Right cardiac atrium (tissue), 5 donors: ENCODE measurements around the gene DGKD. TPM values are rescaled to one million over a fixed set of nuclear protein-coding genes. Genes with fewer than 3 reads are reported as not detected.
"Not testable (repeated sequence)": the region's sequence is repeated elsewhere in the genome, so short reads cannot be mapped to it uniquely, and the experiment has no call there.

ENCODE experiments used
- ATAC-seq, 2 donors: fragments of 200-7000 bp; cut with Tn5 transposase; one replicate each; pipeline versions ENCODE4 v1.8.0 to v1.9.1; 2020; ENCODE audit warnings: moderate library complexity in 2 of 2, mild to moderate bottlenecking in 1 of 2
- DNase-seq, 3 donors: peaks; one replicate each; pipeline ENCODE4 v3.0.0-alpha.2; 2020
- H3K27ac ChIP-seq: one replicate; pipeline ENCODE4 v1.5.1; 2013; ENCODE audit warnings: mild to moderate bottlenecking, low read length, control low read depth, moderate library complexity
- H3K27me3 ChIP-seq: one replicate; pipeline ENCODE4 v1.6.1; 2013; ENCODE audit not compliant: control insufficient read depth, insufficient read depth
- H3K4me1 ChIP-seq: one replicate; pipeline ENCODE4 v1.6.1; 2013; ENCODE audit warnings: low read length; ENCODE audit not compliant: control insufficient read depth, insufficient read depth
- H3K4me3 ChIP-seq: one replicate; pipeline ENCODE4 v1.5.1; 2013; ENCODE audit warnings: low read length, control low read depth
- H3K9me3 ChIP-seq: one replicate; pipeline ENCODE4 v1.6.1; 2013; ENCODE audit warnings: low read length; ENCODE audit not compliant: control insufficient read depth
- WGBS: extraction: QIAGEN DNeasy Blood & Tissue Kit; methylation state at CpG from one replicate; pipeline ENCODE4 v1.1.7; 2013; 5-methylcytosine and 5-hydroxymethylcytosine counted together
- intact Hi-C, 4 donors: fragments of 100-400 bp; cut with DNase I; formaldehyde crosslinking; loops; one replicate each; pipeline versions ENCODE4 v1.11.0 to v1.14.0; 2022 to 2023
- polyA plus RNA-seq: library from polyadenylated mRNA; stranded (reverse); fragments of 200-250 nt; gene quantifications from one replicate; pipeline ENCODE4 v1.2.3, GENCODE V29; 2013
- total RNA-seq, 4 donors: library from RNA; stranded (reverse); fragmentation: NEBNext Ultra II Directional; extraction: Animal tissue kit (Norgen Biotek cat#: 25700); gene quantifications; one replicate each; pipeline ENCODE4 v1.2.1, GENCODE V29; 2021
- donor health status: healthy with polysubstance abuse.
- donor health status: DM: no; HTN: yes; CAD: no.
- donor health status: DM: no; HTN: no; CAD: no.
- donor health status: DM: no; HTN: yes; CAD: no; lungs with severe emphysema.
- donor health status: DM: yes; HTN: yes; CAD: no.

DGKD gene
- total and polyA plus RNA-seq, 5 donors: 17.9 to 44.9 (median 34.5) TPM

- H3K27ac ChIP-seq: no peak overlapping the region
- ATAC-seq: no peak
- H3K4me3 ChIP-seq: no peak overlapping the region
- H3K27me3 ChIP-seq: no peaks in the 10 kb centered on the region
- H3K9me3 ChIP-seq: no peaks in the 10 kb centered on the region
- 72% methylated on average over 4 of the region's 4 CpGs for WGBS
- no peaks in the 10 kb centered on the region for H3K4me1 ChIP-seq
- no peak for DNase-seq
- intact Hi-C loops: no loop called here
Measured at GRCh38 chr2:233325256-233325655, 29.0 kb upstream of the DGKD start.

GRCh38 chr2:233325814-233326213 is 28.5 kb upstream of the DGKD start:
- Histone ChIP-seq H3K9me3 (no peaks in the 10 kb centered on the region), H3K4me1 (no peaks in the 10 kb centered on the region), H3K27ac (no peak overlapping the region), H3K4me3 (no peak overlapping the region), H3K27me3 (no peaks in the 10 kb centered on the region)
- DNase-seq (no peak), ATAC-seq (no peak)
- 79% methylated on average over 10 of the region's 10 CpGs for WGBS
- intact Hi-C loops: no loop called here

- Histone ChIP-seq H3K27me3 (no peaks in the 10 kb centered on the region), H3K9me3 (no peaks in the 10 kb centered on the region), H3K4me1 (no peaks in the 10 kb centered on the region), H3K27ac (no peak overlapping the region), H3K4me3 (no peak overlapping the region)
- no peak for ATAC-seq
- intact Hi-C loops: no loop called here
- 90% methylated on average over 8 of the region's 8 CpGs for WGBS
- no peak for DNase-seq
Measured at GRCh38 chr2:233326500-233326899, 27.8 kb upstream of the DGKD start.

GRCh38 chr2:233328922-233329321 is 25.4 kb upstream of the DGKD start:
- WGBS: 63% methylated on average over 4 of the region's 4 CpGs
- Histone ChIP-seq H3K27ac (no peak overlapping the region), H3K4me1 (no peaks in the 10 kb centered on the region), H3K27me3 (no peaks in the 10 kb centered on the region), H3K9me3 (no peaks in the 10 kb centered on the region), H3K4me3 (no peak overlapping the region)
- intact Hi-C loops: no loop called here
- DNase-seq (no peak), ATAC-seq (peak in 1 of 2 donors; percentile 41)

- no peaks in the 10 kb centered on the region for H3K27me3 ChIP-seq
- no peak overlapping the region for H3K27ac ChIP-seq
- DNase-seq: no peak
- intact Hi-C loops: no loop called here
- no peak overlapping the region for H3K4me3 ChIP-seq
- 59% methylated on average over 7 of the region's 7 CpGs for WGBS
- H3K4me1 ChIP-seq: no peaks in the 10 kb centered on the region
- ATAC-seq: peak; percentile 66 to 91
- H3K9me3 ChIP-seq: no peaks in the 10 kb centered on the region
Measured at GRCh38 chr2:233329489-233330135, 24.7 kb upstream of the DGKD start.

GRCh38 chr2:233331536-233331935 is 22.8 kb upstream of the DGKD start:
- intact Hi-C loops: no loop called here
- WGBS: 72% methylated on average over 15 of the region's 15 CpGs
- Histone ChIP-seq H3K27me3 (no peaks in the 10 kb centered on the region), H3K9me3 (no peaks in the 10 kb centered on the region), H3K4me3 (no peak overlapping the region), H3K27ac (no peak overlapping the region), H3K4me1 (no peaks in the 10 kb centered on the region)
- ATAC-seq: peak; percentile 29 to 58
- peak; percentile 43 to 74 (median 65) for DNase-seq

GRCh38 chr2:233332125-233332524 is 22.2 kb upstream of the DGKD start:
- no peaks in the 10 kb centered on the region for H3K9me3 ChIP-seq
- intact Hi-C loops: no loop called here
- DNase-seq (no peak), ATAC-seq (no peak)
- no peaks in the 10 kb centered on the region for H3K27me3 ChIP-seq
- H3K4me1 ChIP-seq: no peaks in the 10 kb centered on the region
- WGBS: 82% methylated on average over 4 of the region's 4 CpGs
- H3K4me3 ChIP-seq: no peak overlapping the region
- no peak overlapping the region for H3K27ac ChIP-seq

- Histone ChIP-seq H3K27me3 (no peaks in the 10 kb centered on the region), H3K27ac (no peak overlapping the region), H3K4me3 (no peak overlapping the region), H3K9me3 (no peaks in the 10 kb centered on the region), H3K4me1 (no peaks in the 10 kb centered on the region)
- 90% methylated on average over 11 of the region's 11 CpGs for WGBS
- no peak for ATAC-seq
- DNase-seq: no peak
- intact Hi-C loops: no loop called here
Measured at GRCh38 chr2:233334915-233335314, 19.4 kb upstream of the DGKD start.

- 93% methylated on average over 13 of the region's 13 CpGs for WGBS
- H3K9me3 ChIP-seq, H3K27ac ChIP-seq, H3K27me3 ChIP-seq, DNase-seq, H3K4me3 ChIP-seq, ATAC-seq, intact Hi-C loops, H3K4me1 ChIP-seq: not testable (repeated sequence)
Measured at GRCh38 chr2:233336091-233336490, 18.2 kb upstream of the DGKD start.

GRCh38 chr2:233336541-233336940 is 17.8 kb upstream of the DGKD start:
- Histone ChIP-seq H3K9me3 (no peaks in the 10 kb centered on the region), H3K4me3 (no peak overlapping the region), H3K27ac (no peak overlapping the region), H3K4me1 (no peaks in the 10 kb centered on the region), H3K27me3 (no peaks in the 10 kb centered on the region)
- DNase-seq (no peak), ATAC-seq (no peak)
- intact Hi-C loops: no loop called here
- WGBS: 93% methylated on average over 5 of the region's 5 CpGs

GRCh38 chr2:233338046-233338445 is 16.2 kb upstream of the DGKD start:
- Histone ChIP-seq H3K9me3 (no peaks in the 10 kb centered on the region), H3K27me3 (no peaks in the 10 kb centered on the region), H3K4me3 (no peak overlapping the region), H3K4me1 (no peaks in the 10 kb centered on the region), H3K27ac (no peak overlapping the region)
- 71% methylated on average over 5 of the region's 5 CpGs for WGBS
- DNase-seq (no peak), ATAC-seq (no peak)
- intact Hi-C loops: no loop called here

- no peak overlapping the region for H3K4me3 ChIP-seq
- no peak overlapping the region for H3K27ac ChIP-seq
- 87% methylated on average over 3 of the region's 3 CpGs for WGBS
- no peaks in the 10 kb centered on the region for H3K27me3 ChIP-seq
- DNase-seq (no peak), ATAC-seq (no peak)
- no peaks in the 10 kb centered on the region for H3K9me3 ChIP-seq
- no peaks in the 10 kb centered on the region for H3K4me1 ChIP-seq
- intact Hi-C loops: no loop called here
Measured at GRCh38 chr2:233338812-233339368, 15.4 kb upstream of the DGKD start.
